HG03135 (cell line): ENCODE measurements around the gene LMO7.
"Not testable (repeated sequence)": the region's sequence is repeated elsewhere in the genome, so short reads cannot be mapped to it uniquely, and the experiment has no call there.

Experiments used
- ATAC-seq: cut with Tn5 transposase; IDR thresholded peaks from one replicate; pipeline ENCODE4 v1.9.1; 2021; ENCODE audit warnings: mild to moderate bottlenecking, moderate library complexity; ENCODE audit not compliant: unreplicated experiment

Gene LMO7

DNA sequence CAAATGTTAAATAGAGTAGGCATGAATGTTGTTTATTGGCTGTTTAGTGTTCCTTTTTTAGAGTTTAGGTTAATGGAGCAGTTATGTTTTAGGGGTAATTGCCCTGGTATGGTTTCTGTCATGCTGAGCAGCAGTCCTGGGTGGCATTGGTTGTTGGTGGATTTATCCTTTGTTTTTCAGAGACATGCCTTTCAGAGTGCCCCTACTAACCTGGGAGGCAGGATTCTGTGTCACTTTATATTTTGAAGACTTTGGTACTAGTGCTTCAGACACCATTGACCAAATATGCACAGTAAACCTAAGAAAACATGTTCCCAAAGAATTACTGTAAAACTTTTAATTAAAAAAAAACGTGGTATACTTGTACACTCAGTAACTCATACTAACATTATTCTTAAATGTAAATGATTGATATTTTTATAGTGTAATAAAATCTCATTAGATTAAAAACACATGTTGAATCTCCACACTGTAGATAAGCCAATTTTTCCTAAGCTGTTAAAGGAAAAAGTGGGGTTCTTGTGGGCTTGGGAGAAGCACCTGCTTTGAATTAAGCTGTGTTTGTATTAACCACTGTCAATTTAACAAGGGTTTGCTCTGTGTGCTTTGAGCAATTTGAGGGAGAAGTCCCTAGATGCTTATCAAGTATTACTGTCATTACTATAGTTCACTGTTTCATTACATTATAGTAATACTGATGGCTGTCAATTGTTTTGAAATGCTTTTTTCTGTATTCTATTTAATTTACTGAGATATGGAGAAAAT lies 133.2 kb downstream of the LMO7 start:
- no peak for ATAC-seq

DNA sequence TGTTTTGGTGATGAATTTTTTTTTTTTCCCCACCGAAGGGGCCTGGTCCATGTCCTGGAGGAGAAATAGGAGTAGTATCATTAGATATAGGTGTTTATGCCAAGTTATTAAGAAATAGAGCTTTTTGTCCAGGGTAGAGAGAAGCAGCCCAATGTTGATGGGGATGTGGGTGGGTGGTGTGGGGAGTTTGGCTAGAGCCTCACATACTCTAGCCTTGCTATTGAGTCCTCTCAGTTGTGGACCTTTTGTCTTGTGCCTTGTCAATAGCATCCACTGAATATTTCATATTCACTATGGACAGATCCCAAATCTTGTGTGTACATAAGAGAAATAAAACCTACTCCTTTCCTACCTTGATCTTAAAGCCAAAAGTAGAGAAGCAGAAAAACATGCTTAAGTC lies 134.0 kb downstream of the LMO7 start:
- ATAC-seq, result no peak

DNA sequence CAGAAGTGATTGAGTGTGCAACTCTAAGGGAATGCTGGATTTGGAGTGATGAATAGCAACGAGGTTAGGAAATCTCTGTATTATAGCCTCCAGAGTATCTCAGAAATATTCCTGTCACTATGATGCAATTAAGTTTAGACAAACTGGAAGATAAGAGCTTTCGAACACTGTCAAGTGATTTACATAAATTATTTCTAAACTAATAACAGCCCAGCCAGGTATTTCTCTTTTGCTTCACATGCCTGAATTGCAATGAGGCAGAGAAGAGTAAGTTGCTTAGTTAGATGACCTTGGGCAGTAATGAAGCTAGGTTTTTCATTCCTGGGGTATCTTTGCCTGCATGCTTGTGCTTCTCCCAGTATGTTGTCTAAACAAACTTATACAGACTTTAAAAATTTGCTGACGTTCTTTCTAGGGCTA lies 134.5 kb downstream of the LMO7 start:
- no peak for ATAC-seq

GRCh38 chr13:75771226-75771625 lies 135.1 kb downstream of the LMO7 start:
- no peak for ATAC-seq

DNA sequence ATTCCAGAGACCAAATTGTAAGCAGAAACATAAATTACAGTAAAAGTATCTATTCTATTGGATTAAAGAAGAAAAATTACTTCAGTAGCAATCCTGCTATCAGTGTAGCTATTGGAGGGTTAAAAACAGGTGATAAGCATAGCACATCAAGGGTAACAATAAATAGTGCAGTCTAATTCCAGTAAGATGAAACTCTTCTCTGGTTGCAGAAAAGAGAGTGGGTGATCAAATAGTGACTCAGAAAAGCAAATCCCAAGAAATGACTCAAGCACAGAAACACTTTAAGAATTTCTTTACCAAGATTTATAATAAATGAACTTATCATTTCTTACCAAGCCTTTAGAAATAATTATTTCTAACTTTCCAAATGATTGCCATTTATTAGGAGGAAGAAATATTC lies 135.7 kb downstream of the LMO7 start:
- no peak for ATAC-seq

DNA sequence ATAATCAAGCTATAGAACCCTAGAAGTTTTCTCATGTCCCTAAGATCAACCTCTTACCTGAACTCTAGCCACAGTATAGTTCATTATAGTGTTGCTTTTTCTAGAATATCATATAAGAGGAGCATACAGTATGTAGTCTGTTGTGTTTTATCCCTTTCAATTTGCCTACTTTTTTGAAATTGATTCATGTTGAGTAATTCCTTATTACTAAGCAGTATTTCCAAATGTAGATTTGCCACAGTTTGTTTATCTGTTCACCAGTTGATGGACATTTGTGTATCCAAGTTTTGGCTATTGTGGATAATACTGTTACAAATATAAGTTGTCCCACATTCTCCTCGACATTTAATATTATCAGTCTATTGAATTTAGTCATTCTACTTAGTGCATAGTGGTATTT lies 138.0 kb downstream of the LMO7 start:
- ATAC-seq, result no peak

DNA sequence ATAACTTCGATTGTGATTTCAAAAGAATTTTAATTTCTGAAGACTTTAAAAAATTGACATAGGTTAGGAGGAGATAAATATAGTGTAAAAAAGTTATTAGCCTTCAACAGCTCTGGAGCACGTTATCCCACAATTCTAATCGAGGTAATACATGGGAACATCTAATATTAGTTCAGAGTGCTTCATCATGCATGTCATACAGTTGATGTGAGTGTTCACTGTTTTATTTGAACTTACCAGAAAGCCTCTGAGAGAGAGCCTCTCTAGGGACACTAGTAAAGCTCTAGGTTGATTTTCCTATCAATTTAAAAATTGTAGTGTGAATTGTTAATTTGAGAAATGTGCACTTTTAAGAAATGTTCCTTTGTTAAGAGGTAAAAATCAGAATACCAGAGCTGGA lies 140.4 kb downstream of the LMO7 start:
- no peak for ATAC-seq

- ATAC-seq, result no peak
Observed at GRCh38 chr13:75779393-75779792, 143.3 kb downstream of the LMO7 start.

DNA sequence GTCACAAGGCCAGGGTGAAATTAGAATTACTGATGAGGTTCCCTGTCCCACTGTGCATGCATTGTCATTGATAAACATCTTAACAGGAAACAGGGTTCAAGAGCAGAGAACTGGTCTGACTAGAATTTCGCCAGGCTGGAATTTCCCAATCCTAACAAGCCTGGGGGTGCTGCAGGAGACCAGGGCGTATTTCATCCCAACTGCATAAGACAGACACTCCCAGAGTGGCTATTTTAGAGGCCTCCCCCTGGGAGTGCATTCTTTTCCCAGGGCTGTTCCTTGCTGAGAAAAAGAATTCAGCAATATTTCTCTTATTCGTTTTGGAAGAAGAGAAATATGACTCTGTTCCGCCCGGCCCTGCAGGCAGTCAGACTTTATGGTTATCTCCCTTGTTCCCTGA lies 144.0 kb downstream of the LMO7 start:
- ATAC-seq, result not testable (repeated sequence)

DNA sequence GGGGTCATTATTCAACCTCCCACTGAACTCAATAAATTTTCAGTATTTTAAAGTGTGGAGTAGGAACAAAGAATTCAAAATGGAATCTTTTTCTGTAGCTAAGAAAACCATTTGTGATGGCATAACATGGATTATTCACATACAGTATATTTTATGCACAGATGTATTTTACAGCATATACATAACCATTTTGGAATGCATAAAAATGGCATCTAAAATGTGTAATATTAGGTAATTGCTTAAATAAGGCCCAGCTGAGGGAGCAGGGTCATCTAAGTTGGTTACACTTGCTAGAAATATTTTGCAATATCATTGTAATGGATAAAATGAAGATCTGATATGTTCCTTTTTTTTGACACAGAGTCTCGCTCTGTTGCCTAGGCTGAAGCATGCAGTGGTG lies 146.9 kb downstream of the LMO7 start:
- no peak for ATAC-seq

- ATAC-seq, result no peak
Observed at GRCh38 chr13:75784003-75784402, 147.9 kb downstream of the LMO7 start.

DNA sequence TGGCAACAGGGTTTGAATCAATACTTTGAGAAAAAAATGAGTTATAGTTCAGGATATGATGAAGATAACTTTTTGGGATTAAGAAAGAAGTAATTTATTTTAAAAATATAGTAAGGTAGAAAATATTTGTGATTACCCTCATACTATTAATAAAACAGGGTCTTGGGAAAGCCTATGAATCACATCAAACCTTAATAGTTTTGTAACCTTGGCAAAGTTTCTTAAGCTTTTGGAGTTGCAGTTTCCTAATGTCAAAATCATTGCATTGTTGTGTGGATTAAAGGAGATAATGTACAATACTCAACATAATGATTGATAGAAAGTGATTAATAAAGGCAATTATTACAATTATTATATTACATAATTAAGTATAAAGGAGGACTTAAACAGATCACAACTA lies 149.0 kb downstream of the LMO7 start:
- ATAC-seq, result no peak

DNA sequence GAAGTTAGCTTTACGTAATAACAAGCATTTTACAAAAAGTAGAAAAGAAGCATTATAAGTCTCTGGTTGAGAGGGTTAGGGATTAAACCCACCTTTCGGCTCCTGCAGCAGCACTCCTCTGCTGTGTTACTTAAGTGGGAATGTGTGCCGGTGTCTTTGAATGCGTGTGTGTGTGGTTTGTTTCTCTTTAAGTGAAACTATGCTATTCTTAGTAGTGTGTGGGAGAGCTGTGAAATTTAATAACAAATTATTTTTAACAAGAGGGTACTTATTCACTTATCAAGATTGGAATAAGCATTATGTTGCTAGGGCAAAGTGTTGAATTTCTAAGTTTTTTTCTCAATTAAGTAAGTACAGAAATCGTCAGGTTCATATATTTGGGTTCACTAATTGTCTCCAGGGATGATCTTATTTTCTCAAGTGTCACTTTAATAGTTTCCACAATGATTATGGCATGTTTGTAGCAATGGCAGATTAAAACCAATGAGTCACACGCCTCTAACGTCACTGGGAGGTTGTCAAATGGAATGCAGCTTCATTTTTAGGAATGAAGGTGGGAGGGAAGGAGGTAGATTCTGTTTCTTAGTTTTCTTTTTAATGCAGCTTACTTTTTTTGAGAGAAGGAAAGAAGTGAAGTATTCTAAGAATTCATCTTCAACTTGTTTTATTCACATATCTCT lies 151.3 kb downstream of the LMO7 start:
- ATAC-seq, result no peak

GRCh38 chr13:75788481-75788981 lies 152.4 kb downstream of the LMO7 start:
- no peak for ATAC-seq

DNA sequence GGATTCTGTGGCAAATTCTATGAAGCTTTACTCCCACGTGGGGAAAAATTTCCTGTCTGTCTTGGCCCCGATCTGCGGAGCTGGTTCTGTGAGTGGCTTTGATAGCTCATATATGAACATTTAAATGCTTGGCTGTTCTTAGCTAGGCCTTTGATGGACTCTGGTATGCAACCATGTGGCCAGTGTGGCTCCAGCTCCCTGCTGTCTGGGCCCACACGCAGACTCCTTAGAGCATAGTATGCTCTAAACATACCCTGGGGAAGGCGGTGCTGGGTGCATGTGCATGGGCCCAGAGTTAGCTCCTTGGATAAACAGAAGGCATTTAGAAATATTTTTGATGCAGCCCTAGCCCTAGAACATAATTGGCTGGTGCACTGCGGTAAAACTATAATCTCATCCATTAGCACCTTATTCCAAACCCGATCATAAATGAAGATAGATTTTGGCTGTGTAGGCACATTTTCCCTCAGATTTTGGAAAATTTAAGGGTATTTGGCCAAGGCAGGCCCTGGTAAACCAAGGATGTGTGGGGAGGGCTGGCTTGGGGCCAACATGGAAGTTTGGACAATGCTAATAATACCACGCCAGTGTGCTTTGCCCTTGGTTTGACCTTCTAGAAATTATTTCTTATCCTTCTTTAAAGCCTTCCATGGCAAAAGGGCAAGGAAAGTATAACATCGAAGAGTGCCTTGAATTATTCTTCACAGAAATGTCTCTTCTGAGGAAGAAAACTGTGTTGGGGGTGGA lies 153.5 kb downstream of the LMO7 start:
- ATAC-seq, result no peak

- ATAC-seq, result no peak
Observed at GRCh38 chr13:75790198-75790970, 154.3 kb downstream of the LMO7 start.

GRCh38 chr13:75792526-75793187 lies 156.5 kb downstream of the LMO7 start:
- no peak for ATAC-seq

- ATAC-seq, result not testable (repeated sequence)
Observed at GRCh38 chr13:75793188-75793567, 157.0 kb downstream of the LMO7 start.

DNA sequence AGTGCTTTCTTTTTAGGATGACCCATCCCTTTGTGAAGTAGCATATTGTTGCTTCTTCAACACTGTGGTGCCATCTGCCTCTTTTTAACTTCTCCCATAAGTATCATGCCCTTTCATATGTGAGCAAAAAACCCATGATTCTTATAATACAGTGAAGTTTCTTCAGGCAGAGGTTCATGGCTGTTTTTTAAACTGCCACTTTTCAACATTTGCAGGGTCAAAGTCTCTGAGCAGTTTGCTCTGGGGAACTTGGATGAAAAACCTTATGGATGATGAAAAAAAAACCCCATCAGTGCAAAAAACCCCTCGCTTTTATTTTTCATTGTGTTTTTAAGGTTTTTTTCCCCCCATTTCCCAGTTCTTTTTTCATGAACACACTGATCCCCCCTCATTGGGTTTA lies 158.5 kb downstream of the LMO7 start:
- no peak for ATAC-seq

- no peak for ATAC-seq
Observed at GRCh38 chr13:75795274-75795673, 159.1 kb downstream of the LMO7 start.
